ENCODE results near the gene LVRN.

LVRN gene

GRCh38 chr5:116032094-116032517 lies 69.8 kb downstream of the LVRN start, which contains the start of gene ARL14EPL:
ARL14EPL (plus strand) TSS chr5:116032472; CDS start chr5:116051466, 18,994 bp downstream.
- DNase-seq: no peak

GRCh38 chr5:116032991-116033390 lies 70.7 kb downstream of the LVRN start:
- no peak for DNase-seq

- no peak for DNase-seq
These were observed 72.8 kb downstream of the LVRN start for GRCh38 chr5:116035123-116035522.

- DNase-seq: no peak
These were observed 75.1 kb downstream of the LVRN start for GRCh38 chr5:116037236-116037822.

GRCh38 chr5:116038817-116039216 lies 76.5 kb downstream of the LVRN start:
- peak in 1 of 2 experiments; percentile 27 for DNase-seq

GRCh38 chr5:116042375-116042774 lies 80.1 kb downstream of the LVRN start:
- no peak for DNase-seq

- DNase-seq: no peak
These were observed 81.8 kb downstream of the LVRN start for GRCh38 chr5:116044073-116044472.

GRCh38 chr5:116045821-116046220 lies 83.5 kb downstream of the LVRN start:
- DNase-seq: no peak

- no peak for DNase-seq
These were observed 84.0 kb downstream of the LVRN start for GRCh38 chr5:116046261-116046660.

- no peak for DNase-seq
These were observed 84.5 kb downstream of the LVRN start for GRCh38 chr5:116046823-116047222.

- DNase-seq: no peak
These were observed 96.2 kb downstream of the LVRN start for GRCh38 chr5:116058346-116058936.

GRCh38 chr5:116062352-116062751 lies 100.1 kb downstream of the LVRN start:
- no peak for DNase-seq

GRCh38 chr5:116063950-116064349 lies 101.7 kb downstream of the LVRN start:
- no peak for DNase-seq

GRCh38 chr5:116068028-116068632 lies 105.9 kb downstream of the LVRN start:
- no peak for DNase-seq

- DNase-seq: no peak
These were observed 108.9 kb downstream of the LVRN start for GRCh38 chr5:116071211-116071610.

GRCh38 chr5:116075191-116075831 lies 113.0 kb downstream of the LVRN start:
- no peak for DNase-seq

GRCh38 chr5:116076496-116076895 lies 114.2 kb downstream of the LVRN start:
- no peak for DNase-seq

All from activated T-cell treated with anti-CD3 and anti-CD28 coated beads, Interleukin-2, amount 50 U/mL, for 48 hours (primary cell).